Parathyroid adenoma (tissue), 2 donors: Measurements from ENCODE around the gene SPHK2.

Experiments
- H2AFZ ChIP-seq: fragments of 300-600 bp; sonication (generic); one replicate; pipeline ENCODE4 v1.7.0; 2017; ENCODE audit warnings: antibody characterized with exemption, mild to moderate bottlenecking
- H3K27ac ChIP-seq: fragments of 300-600 bp; sonication (generic); one replicate; pipeline ENCODE4 v1.7.0; 2017
- H3K27me3 ChIP-seq: fragments of 300-600 bp; sonication (generic); one replicate; pipeline ENCODE4 v1.7.0; 2017; ENCODE audit warnings: low read length; ENCODE audit not compliant: control insufficient read depth, insufficient read depth
- H3K36me3 ChIP-seq: fragments of 300-600 bp; sonication (generic); one replicate; pipeline ENCODE4 v1.7.0; 2017; ENCODE audit warnings: low read length; ENCODE audit not compliant: control insufficient read depth, insufficient read depth
- H3K4me1 ChIP-seq: fragments of 300-600 bp; sonication (generic); one replicate; pipeline ENCODE4 v1.7.0; 2017; ENCODE audit warnings: control low read depth
- H3K4me2 ChIP-seq: fragments of 300-600 bp; sonication (generic); one replicate; pipeline ENCODE4 v1.7.0; 2017; ENCODE audit warnings: low read length
- H3K4me3 ChIP-seq: fragments of 300-600 bp; sonication (generic); one replicate; pipeline ENCODE4 v1.7.0; 2017; ENCODE audit warnings: low read depth, low read length
- H3K79me2 ChIP-seq: fragments of 300-600 bp; sonication (generic); one replicate; pipeline ENCODE4 v1.7.0; 2017; ENCODE audit warnings: control low read depth
- H3K9ac ChIP-seq: fragments of 300-600 bp; sonication (generic); one replicate; pipeline ENCODE4 v1.7.0; 2017; ENCODE audit warnings: mild to moderate bottlenecking
- H3K9me3 ChIP-seq: fragments of 300-600 bp; sonication (generic); one replicate; pipeline ENCODE4 v1.7.0; 2017; ENCODE audit warnings: low read length; ENCODE audit not compliant: control insufficient read depth
- CTCF ChIP-seq: fragments of 300-600 bp; sonication (generic); IDR thresholded peaks from one replicate; pipeline ENCODE4 v1.7.0; 2017; ENCODE audit warnings: antibody characterized with exemption, mild to moderate bottlenecking
- donor health status: primary hyperparathyroidism.

SPHK2 gene

GRCh38 chr19:48671446-48671995, 52.2 kb downstream of the SPHK2 start:
- Histone ChIP-seq H3K36me3 (no peaks in the 10 kb centered on the region), H3K79me2 (no peaks in the 10 kb centered on the region), H2AFZ (no peak overlapping the region), H3K4me2 (no peak overlapping the region), H3K4me3 (no peak overlapping the region), H3K27me3 (no peaks in the 10 kb centered on the region), H3K9me3 (no peaks in the 10 kb centered on the region), H3K27ac (no peak overlapping the region), H3K4me1 (no peaks in the 10 kb centered on the region), H3K9ac (no peak overlapping the region)
- no peak for TF ChIP-seq CTCF

- Histone ChIP-seq H3K27me3 (no peaks in the 10 kb centered on the region), H3K27ac (no peak within 1 kb of the TSS), H3K36me3 (no peaks in the 10 kb centered on the region), H2AFZ (no peak within 1 kb of the TSS), H3K79me2 (no peaks in the 10 kb centered on the region), H3K9ac (no peak within 1 kb of the TSS), H3K4me2 (no peak within 1 kb of the TSS), H3K4me1 (no peaks in the 10 kb centered on the region), H3K9me3 (no peaks in the 10 kb centered on the region), H3K4me3 (no peak within 1 kb of the TSS)
- TF ChIP-seq CTCF: no peak
Observed at GRCh38 chr19:48672994-48673393, 53.7 kb downstream of the SPHK2 start, which contains the start of gene NTN5. TSS of gene NTN5 (minus strand) at chr19:48673017. CDS start at chr19:48670986, 2,031 bp downstream.

- Histone ChIP-seq H3K9ac (no peak overlapping the region), H2AFZ (no peak overlapping the region), H3K9me3 (no peaks in the 10 kb centered on the region), H3K27ac (no peak overlapping the region), H3K4me2 (no peak overlapping the region), H3K4me3 (no peak overlapping the region), H3K27me3 (no peaks in the 10 kb centered on the region), H3K4me1 (no peaks in the 10 kb centered on the region), H3K36me3 (no peaks in the 10 kb centered on the region), H3K79me2 (no peaks in the 10 kb centered on the region)
- no peak for TF ChIP-seq CTCF
Observed at GRCh38 chr19:48673436-48674100, 54.3 kb downstream of the SPHK2 start.

- Histone ChIP-seq H3K4me2 (no peak overlapping the region), H3K4me3 (no peak overlapping the region), H3K9ac (no peak overlapping the region), H3K4me1 (no peaks in the 10 kb centered on the region), H3K9me3 (no peaks in the 10 kb centered on the region), H3K27ac (no peak overlapping the region), H3K36me3 (no peaks in the 10 kb centered on the region), H3K79me2 (no peaks in the 10 kb centered on the region), H2AFZ (no peak overlapping the region), H3K27me3 (no peaks in the 10 kb centered on the region)
- TF ChIP-seq CTCF: no peak
Observed at GRCh38 chr19:48674216-48674809, 55.0 kb downstream of the SPHK2 start.
